HEK293 (cell line): ENCODE results near the gene IMPACT.

ENCODE experiments used
- CTCF ChIA-PET: fragments of 350-600 bp; formaldehyde crosslinking; extraction: SDS; loops from one replicate; lab custom pipeline; 2021; ENCODE audit warnings: antibody characterized with exemption; lab: Yijun Ruan, JAX
- POLR2A ChIA-PET: fragments of 300-600 bp; formaldehyde crosslinking; extraction: SDS; loops from one replicate; lab custom pipeline; 2020; ENCODE audit warnings: antibody characterized with exemption, inconsistent platforms; lab: Yijun Ruan, JAX
- H3K27ac ChIP-seq: fragments of 200-500 bp; sonication (Bioruptor generic); 2 replicates; pipeline ENCODE4 v1.5.1; 2014; ENCODE audit warnings: low read depth, low read length, control low read depth, inconsistent platforms; ENCODE audit errors: extremely low read depth
- H3K36me3 ChIP-seq, 2 experiments: fragments of 200-500 bp in 1 of 2; sonication (Bioruptor generic) in 1 of 2; 1 replicate in 1 of 2; 2 replicates in 1 of 2; pipeline ENCODE4 v1.5.1; 2014 to 2017; ENCODE audit warnings: inconsistent platforms in 2 of 2, low read length in 2 of 2; ENCODE audit not compliant: control insufficient read depth in 2 of 2, insufficient read depth in 1 of 2
- H3K4me1 ChIP-seq: fragments of 200-500 bp; sonication (Bioruptor generic); 2 replicates; pipeline ENCODE4 v1.5.1; 2014; ENCODE audit warnings: mild to moderate bottlenecking, low read length, inconsistent platforms; ENCODE audit not compliant: control insufficient read depth, insufficient read depth
- H3K4me3 ChIP-seq: 2 replicates; pipeline ENCODE4 v1.5.1; 2011; ENCODE audit warnings: low read depth, mild to moderate bottlenecking, control low read depth, low read length, moderate library complexity
- H3K9me3 ChIP-seq: fragments of 200-500 bp; sonication (Bioruptor generic); 2 replicates; pipeline ENCODE4 v1.5.1; 2014; ENCODE audit warnings: low read depth, low read length, inconsistent platforms; ENCODE audit not compliant: control insufficient read depth, insufficient read depth
- ATF2 ChIP-seq: fragments of 450-650 bp; formaldehyde crosslinking; IDR thresholded peaks from 2 replicates; pipeline ENCODE4 v1.5.1; 2016; ENCODE audit warnings: missing biosample characterization, missing genetic modification characterization, low read depth
- BCL11B ChIP-seq: fragments of 450-650 bp; formaldehyde crosslinking; IDR thresholded peaks from 2 replicates; pipeline ENCODE4 v1.5.1; 2016; ENCODE audit warnings: low read depth, missing biosample characterization, missing genetic modification characterization
- CTCF ChIP-seq: fragments of 450-650 bp; formaldehyde crosslinking; IDR thresholded peaks from 2 replicates; pipeline ENCODE4 v1.5.1; 2016; ENCODE audit warnings: missing biosample characterization, missing genetic modification characterization
- HOXD13 ChIP-seq: sonication (generic); formaldehyde crosslinking; IDR thresholded peaks from 2 replicates; pipeline ENCODE4 v1.8.0; 2022; ENCODE audit warnings: missing genetic modification reagents, borderline replicate concordance
- TRIM28 ChIP-seq: IDR thresholded peaks from 2 replicates; pipeline ENCODE4 v1.6.1; 2011; ENCODE audit warnings: low read length, control low read depth, borderline replicate concordance
- ZBTB11 ChIP-seq: fragments of 450-650 bp; formaldehyde crosslinking; conservative IDR thresholded peaks from 2 replicates; pipeline ENCODE4 v1.5.1; 2016; ENCODE audit warnings: low read depth, missing biosample characterization, missing genetic modification characterization
- ZBTB17 ChIP-seq: fragments of 450-650 bp; formaldehyde crosslinking; IDR thresholded peaks from 2 replicates; pipeline ENCODE4 v1.5.1; 2016; ENCODE audit warnings: missing biosample characterization, missing genetic modification characterization
- ZEB2 ChIP-seq: fragments of 450-650 bp; formaldehyde crosslinking; IDR thresholded peaks from 2 replicates; pipeline ENCODE4 v1.5.1; 2016; ENCODE audit warnings: missing biosample characterization, missing genetic modification characterization
- ZNF138 ChIP-seq: fragments of 450-650 bp; formaldehyde crosslinking; IDR thresholded peaks from 2 replicates; pipeline ENCODE4 v1.5.1; 2016; ENCODE audit warnings: missing biosample characterization, missing genetic modification characterization, borderline replicate concordance
- ZNF148 ChIP-seq: fragments of 450-650 bp; formaldehyde crosslinking; IDR thresholded peaks from 2 replicates; pipeline ENCODE4 v1.5.0; 2017; ENCODE audit warnings: missing biosample characterization, missing genetic modification characterization, borderline replicate concordance
- ZNF169 ChIP-seq: fragments of 450-650 bp; formaldehyde crosslinking; IDR thresholded peaks from 2 replicates; pipeline ENCODE4 v1.5.1; 2016; ENCODE audit warnings: missing biosample characterization, missing genetic modification characterization
- ZNF174 ChIP-seq: fragments of 450-650 bp; formaldehyde crosslinking; IDR thresholded peaks from 2 replicates; pipeline ENCODE4 v1.5.0; 2017; ENCODE audit warnings: missing biosample characterization, mild to moderate bottlenecking, missing genetic modification characterization
- ZNF24 ChIP-seq: fragments of 450-650 bp; formaldehyde crosslinking; IDR thresholded peaks from 2 replicates; pipeline ENCODE4 v1.5.1; 2016; ENCODE audit warnings: missing biosample characterization, missing genetic modification characterization
- ZNF248 ChIP-seq: fragments of 450-650 bp; formaldehyde crosslinking; IDR thresholded peaks from 2 replicates; pipeline ENCODE4 v1.5.1; 2017; ENCODE audit warnings: missing biosample characterization, missing genetic modification characterization
- ZNF548 ChIP-seq: fragments of 450-650 bp; formaldehyde crosslinking; IDR thresholded peaks from 2 replicates; pipeline ENCODE4 v1.5.1; 2016; ENCODE audit warnings: missing biosample characterization, missing genetic modification characterization
- ZNF555 ChIP-seq: fragments of 450-650 bp; formaldehyde crosslinking; conservative IDR thresholded peaks from 2 replicates; pipeline ENCODE4 v1.5.1; 2017; ENCODE audit warnings: missing biosample characterization, mild to moderate bottlenecking, missing genetic modification characterization, inconsistent platforms
- ZNF677 ChIP-seq: fragments of 450-650 bp; IDR thresholded peaks from 2 replicates; pipeline ENCODE4 v1.5.0; 2018; ENCODE audit warnings: missing biosample characterization, mild to moderate bottlenecking, missing genetic modification characterization, moderate library complexity
- ZNF768 ChIP-seq: fragments of 450-650 bp; formaldehyde crosslinking; IDR thresholded peaks from 2 replicates; pipeline ENCODE4 v1.5.1; 2018; ENCODE audit warnings: missing biosample characterization, mild to moderate bottlenecking, missing genetic modification characterization
- ZNF830 ChIP-seq: fragments of 450-650 bp; IDR thresholded peaks from 2 replicates; pipeline ENCODE4 v1.5.0; 2018; ENCODE audit warnings: missing biosample characterization, missing genetic modification characterization, low read depth, mild to moderate bottlenecking, moderate library complexity

Gene IMPACT

GRCh38 chr18:24479371-24479770 lies 52.9 kb downstream of the IMPACT start (continued):
- no peak for TF ChIP-seq ZBTB11
- TF ChIP-seq ZBTB17: no peak
- no peak for TF ChIP-seq ZNF148 (tag by site-specific recombination)
- TF ChIP-seq, all 188 proteins: peak for 0

- Histone ChIP-seq H3K36me3 (no peaks in the 10 kb centered on the region), H3K4me1 (no peaks in the 10 kb centered on the region), H3K27ac (no peak overlapping the region), H3K9me3 (no peaks in the 10 kb centered on the region), H3K4me3 (no peak overlapping the region)
- CTCF ChIA-PET: interaction anchor here (0.7 to 9.6 kb wide), 7 partner anchors 9 to 306 kb away, joined by 3 to 228 read pairs (median 3); no protein-coding TSS in a partner anchor
- POLR2A ChIA-PET: no interaction called here
- TF ChIP-seq ZNF138: no peak
- TF ChIP-seq TRIM28: no peak
- TF ChIP-seq ZNF174 (tag by site-specific recombination): no peak
- no peak for TF ChIP-seq ZNF548
- TF ChIP-seq ZNF24: no peak
- no peak for TF ChIP-seq ZNF169 (tag by site-specific recombination)
- TF ChIP-seq CTCF (tag by site-specific recombination): no peak
- no peak for TF ChIP-seq HOXD13 (CRISPR knock-in tag)
- TF ChIP-seq ZNF830 (tag by site-specific recombination): no peak
- TF ChIP-seq ZEB2 (tag by site-specific recombination): no peak
These were observed 56.4 kb downstream of the IMPACT start for GRCh38 chr18:24482821-24483220.

GRCh38 chr18:24485681-24486080 lies 59.2 kb downstream of the IMPACT start:
- POLR2A ChIA-PET: no interaction called here
- Histone ChIP-seq H3K27ac (no peak overlapping the region), H3K9me3 (no peaks in the 10 kb centered on the region)
- TF ChIP-seq ZNF768 (tag by site-specific recombination): no peak
- TF ChIP-seq ZNF555 (tag by site-specific recombination): no peak
- no peak for TF ChIP-seq ZNF248
- TF ChIP-seq BCL11B (tag by site-specific recombination): no peak
- TF ChIP-seq ATF2 (tag by site-specific recombination): no peak
- no peak for TF ChIP-seq TRIM28
- TF ChIP-seq ZNF677 (tag by site-specific recombination): 0 out of 2 replicates have a peak, but pooled peaks have one; percentile 32
- TF ChIP-seq, all 188 proteins: peak for 1
- no peaks in the 10 kb centered on the region for H3K36me3 ChIP-seq
- CTCF ChIA-PET: interaction anchor here (0.7 to 9.6 kb wide), 10 partner anchors 19 to 345 kb away, joined by 3 to 228 read pairs (median 4); no protein-coding TSS in a partner anchor
- no peak overlapping the region for H3K4me3 ChIP-seq
- no peaks in the 10 kb centered on the region for H3K4me1 ChIP-seq
